Heart left ventricle (tissue), 13 donors: Measurements from ENCODE around the gene PTPRO.

Experiments used
- POLR2A ChIP-seq, 2 donors: fragments of 450-650 bp; IDR thresholded peaks; one replicate each; pipeline ENCODE4 v1.6.1; 2017; ENCODE audit warnings: antibody characterized with exemption in 2 of 2, mild to moderate bottlenecking in 2 of 2, moderate library complexity in 2 of 2
- TF ChIP-seq, protein P1 (sequence below), 12 donors: fragments of 200-600 bp; sonication (generic) in 4 of 12; IDR thresholded peaks; one replicate each; pipeline versions ENCODE4 v1.5.0 to v1.8.0; 2018 to 2022; ENCODE audit warnings: antibody characterized with exemption in 12 of 12, mild to moderate bottlenecking in 5 of 12
- donor health status: ischemic (EF 13 %, LVEDD 7.1; RV severe dilation, severe dysfunction).
- donor health status: DM: no; HTN: yes; CAD: no.
- donor health status: DM: no; HTN: no; CAD: no.
- donor health status: ischemic (EF 25% LVEDD 6.9; RV normal size, moderate dysfunction).
- donor health status: ischemic (EF 25% LVEDD 5.7; RV mildly dilated, moderate dysfunction).
- donor health status: ischemic (EF 35%, LVEDD 5.7; RV mildly dilated, moderate dysfunction).
- donor health status: nonischemic (EF 11% LVEDD 7.7; RV severe dilation, severe dysfunction).
- donor health status: DM: yes; HTN: yes; CAD: no.
- donor health status: PGD.
- donor health status: ischemic (EF 29% LVEDD 5.4; RV normal size, mild dysfunction).
- donor health status: nonischemic (EF 23%, LVEDD 6.1; RV moderate dilation, normal function).

DNA sequence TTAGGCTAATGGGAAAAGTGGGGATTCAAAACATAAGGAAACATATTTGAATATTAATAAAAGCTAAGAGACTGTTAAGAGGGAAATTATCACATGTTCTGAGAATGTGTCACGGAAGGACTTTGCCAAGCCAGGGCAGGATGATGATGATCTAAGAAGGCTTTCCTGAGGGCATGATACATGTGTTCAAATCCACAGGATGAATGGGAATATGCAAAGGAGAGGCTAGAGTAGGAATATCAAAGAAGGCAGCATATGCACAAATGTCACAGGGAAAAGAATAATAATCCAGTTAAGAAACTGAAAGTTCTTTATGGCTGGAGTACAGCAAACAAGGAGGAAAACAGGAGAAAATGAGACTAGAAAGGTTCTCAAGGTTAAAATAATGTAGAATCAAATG is 107.0 kb downstream of the PTPRO start:
- TF ChIP-seq, protein P1, sequence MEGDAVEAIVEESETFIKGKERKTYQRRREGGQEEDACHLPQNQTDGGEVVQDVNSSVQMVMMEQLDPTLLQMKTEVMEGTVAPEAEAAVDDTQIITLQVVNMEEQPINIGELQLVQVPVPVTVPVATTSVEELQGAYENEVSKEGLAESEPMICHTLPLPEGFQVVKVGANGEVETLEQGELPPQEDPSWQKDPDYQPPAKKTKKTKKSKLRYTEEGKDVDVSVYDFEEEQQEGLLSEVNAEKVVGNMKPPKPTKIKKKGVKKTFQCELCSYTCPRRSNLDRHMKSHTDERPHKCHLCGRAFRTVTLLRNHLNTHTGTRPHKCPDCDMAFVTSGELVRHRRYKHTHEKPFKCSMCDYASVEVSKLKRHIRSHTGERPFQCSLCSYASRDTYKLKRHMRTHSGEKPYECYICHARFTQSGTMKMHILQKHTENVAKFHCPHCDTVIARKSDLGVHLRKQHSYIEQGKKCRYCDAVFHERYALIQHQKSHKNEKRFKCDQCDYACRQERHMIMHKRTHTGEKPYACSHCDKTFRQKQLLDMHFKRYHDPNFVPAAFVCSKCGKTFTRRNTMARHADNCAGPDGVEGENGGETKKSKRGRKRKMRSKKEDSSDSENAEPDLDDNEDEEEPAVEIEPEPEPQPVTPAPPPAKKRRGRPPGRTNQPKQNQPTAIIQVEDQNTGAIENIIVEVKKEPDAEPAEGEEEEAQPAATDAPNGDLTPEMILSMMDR (IDR thresholded peaks at IDR 0.05), result no peak
- no peak for TF ChIP-seq POLR2A (IDR thresholded peaks at IDR 0.05)
